ENCODE data around the gene RAD51AP2. TPM values are rescaled to one million over a fixed set of nuclear protein-coding genes. Genes with fewer than 3 reads are reported as not detected.

RAD51AP2 gene
- total and polyA plus RNA-seq, 7 experiments from 2014 or later, result not detected

- Mint-ChIP-seq H3K36me3 (no peaks in the 10 kb centered on the region), H3K9me3 (peaks cover 0 to 9% (median 0%) of the 10 kb centered on the region in 11 donors), H3K4me1 (no peaks in the 10 kb centered on the region), H3K27me3 (peaks cover 25 to 43% (median 35%) of the 10 kb centered on the region in 5 donors), H3K4me3 (no peak overlapping the region), H3K27ac (no peak overlapping the region)
- no peak for DNase-seq
- Histone ChIP-seq H3K27ac (ENCODE audit: low read depth, low read length) (no peak overlapping the region), H3K9me3 (ENCODE audit: control insufficient read depth in 2 of 3, low read length in 3 of 3) (no peaks in the 10 kb centered on the region), H3K4me3 (ENCODE audit: low read length) (no peak overlapping the region), H3K27me3 (ENCODE audit: control insufficient read depth in 2 of 2, insufficient read depth in 2 of 2, low read length in 2 of 2) (no peaks in the 10 kb centered on the region), H3K4me1 (ENCODE audit: control insufficient read depth in 2 of 2, insufficient read depth in 2 of 2, low read length in 2 of 2) (no peaks in the 10 kb centered on the region), H3K36me3 (ENCODE audit: control insufficient read depth in 2 of 3, insufficient read depth in 3 of 3, low read length in 3 of 3) (no peaks in the 10 kb centered on the region)
- intact Hi-C loops (cut with micrococcal nuclease), result no loop called here
- POLR2A ChIA-PET, result no interaction called here
- CTCF ChIA-PET, result no interaction called here
- no peak for ATAC-seq
Observed at GRCh38 chr2:17547737-17548136, 29.5 kb upstream of the RAD51AP2 start.

GRCh38 chr2:17547237-17547636 lies 29.0 kb upstream of the RAD51AP2 start:
- H3K4me3 Mint-ChIP-seq, result no peak overlapping the region
- H3K4me1 Mint-ChIP-seq, result no peaks in the 10 kb centered on the region
- Histone ChIP-seq H3K4me3 (ENCODE audit: low read length) (no peak overlapping the region), H3K27ac (ENCODE audit: low read depth, low read length) (no peak overlapping the region), H3K27me3 (ENCODE audit: control insufficient read depth in 2 of 2, insufficient read depth in 2 of 2, low read length in 2 of 2) (no peaks in the 10 kb centered on the region), H3K36me3 (ENCODE audit: control insufficient read depth in 2 of 3, insufficient read depth in 3 of 3, low read length in 3 of 3) (no peaks in the 10 kb centered on the region), H3K9me3 (ENCODE audit: control insufficient read depth in 2 of 3, low read length in 3 of 3) (no peaks in the 10 kb centered on the region), H3K4me1 (ENCODE audit: control insufficient read depth in 2 of 2, insufficient read depth in 2 of 2, low read length in 2 of 2) (no peaks in the 10 kb centered on the region)
- ATAC-seq (no peak), DNase-seq (no peak)
- ChIA-PET POLR2A (interaction anchor here (0.5 kb wide), 1 partner anchor 77 kb away, joined by 3 read pairs; no protein-coding TSS in a partner anchor), CTCF (no interaction called here)
- no peak overlapping the region for H3K27ac Mint-ChIP-seq
- intact Hi-C loops (cut with micrococcal nuclease), result no loop called here
- peaks cover 0 to 9% (median 0%) of the 10 kb centered on the region in 11 donors for H3K9me3 Mint-ChIP-seq
- H3K36me3 Mint-ChIP-seq, result no peaks in the 10 kb centered on the region
- H3K27me3 Mint-ChIP-seq, result peaks cover 28 to 46% (median 38%) of the 10 kb centered on the region in 5 donors

- intact Hi-C loops (cut with micrococcal nuclease), result no loop called here
- Histone ChIP-seq H3K36me3 (ENCODE audit: control insufficient read depth in 2 of 3, insufficient read depth in 3 of 3, low read length in 3 of 3) (no peaks in the 10 kb centered on the region), H3K4me3 (ENCODE audit: low read length) (no peak overlapping the region), H3K9me3 (ENCODE audit: control insufficient read depth in 2 of 3, low read length in 3 of 3) (no peaks in the 10 kb centered on the region), H3K4me1 (ENCODE audit: control insufficient read depth in 2 of 2, insufficient read depth in 2 of 2, low read length in 2 of 2) (no peaks in the 10 kb centered on the region), H3K27ac (ENCODE audit: low read depth, low read length) (no peak overlapping the region), H3K27me3 (ENCODE audit: control insufficient read depth in 2 of 2, insufficient read depth in 2 of 2, low read length in 2 of 2) (no peaks in the 10 kb centered on the region)
- no peak overlapping the region for H3K4me3 Mint-ChIP-seq
- H3K36me3 Mint-ChIP-seq, result peaks cover 0 to 4% (median 0%) of the 10 kb centered on the region in 5 donors
- POLR2A ChIA-PET, result no interaction called here
- DNase-seq (no peak), ATAC-seq (no peak)
- peaks cover 0 to 3% (median 0%) of the 10 kb centered on the region in 7 donors for H3K4me1 Mint-ChIP-seq
- no peak overlapping the region for H3K27ac Mint-ChIP-seq
- CTCF ChIA-PET, result no interaction called here
- peaks cover 39 to 54% (median 47%) of the 10 kb centered on the region in 5 donors for H3K27me3 Mint-ChIP-seq
- peaks cover 0 to 16% (median 4%) of the 10 kb centered on the region in 11 donors for H3K9me3 Mint-ChIP-seq
Observed at GRCh38 chr2:17545680-17546613, 27.7 kb upstream of the RAD51AP2 start.

GRCh38 chr2:17544256-17544655 lies 26.0 kb upstream of the RAD51AP2 start:
- H3K9me3 Mint-ChIP-seq, result peaks cover 0 to 16% (median 5%) of the 10 kb centered on the region in 11 donors
- no peaks in the 10 kb centered on the region for H3K36me3 ChIP-seq (ENCODE audit: control insufficient read depth in 2 of 3, insufficient read depth in 3 of 3, low read length in 3 of 3)
- peaks cover 54 to 65% (median 57%) of the 10 kb centered on the region in 5 donors for H3K27me3 Mint-ChIP-seq
- H3K4me1 ChIP-seq (ENCODE audit: control insufficient read depth in 2 of 2, insufficient read depth in 2 of 2, low read length in 2 of 2), result no peaks in the 10 kb centered on the region
- DNase-seq, result no peak
- no peak overlapping the region for H3K27ac ChIP-seq (ENCODE audit: low read depth, low read length)
- peaks cover 0 to 8% (median 0%) of the 10 kb centered on the region in 7 donors for H3K4me1 Mint-ChIP-seq
- peaks cover 0 to 2% of the 10 kb centered on the region in 2 donors for H3K27me3 ChIP-seq (ENCODE audit: control insufficient read depth in 2 of 2, insufficient read depth in 2 of 2, low read length in 2 of 2)
- ChIA-PET CTCF (no interaction called here), POLR2A (no interaction called here)
- intact Hi-C loops (cut with micrococcal nuclease), result no loop called here
- no peak overlapping the region for H3K4me3 ChIP-seq (ENCODE audit: low read length)
- no peak overlapping the region for H3K27ac Mint-ChIP-seq
- no peak for ATAC-seq
- peaks cover 0 to 7% (median 0%) of the 10 kb centered on the region in 5 donors for H3K36me3 Mint-ChIP-seq
- H3K9me3 ChIP-seq (ENCODE audit: control insufficient read depth in 2 of 3, low read length in 3 of 3), result no peaks in the 10 kb centered on the region
- H3K4me3 Mint-ChIP-seq, result no peak overlapping the region

- Mint-ChIP-seq H3K27ac (no peak overlapping the region), H3K4me1 (peaks cover 0 to 8% (median 0%) of the 10 kb centered on the region in 7 donors), H3K9me3 (peaks cover 0 to 16% (median 5%) of the 10 kb centered on the region in 11 donors), H3K27me3 (peaks cover 53 to 63% (median 57%) of the 10 kb centered on the region in 5 donors), H3K4me3 (no peak overlapping the region), H3K36me3 (peaks cover 0 to 7% (median 0%) of the 10 kb centered on the region in 5 donors)
- Histone ChIP-seq H3K27me3 (ENCODE audit: control insufficient read depth in 2 of 2, insufficient read depth in 2 of 2, low read length in 2 of 2) (peaks cover 0 to 3% of the 10 kb centered on the region in 2 donors), H3K36me3 (ENCODE audit: control insufficient read depth in 2 of 3, insufficient read depth in 3 of 3, low read length in 3 of 3) (no peaks in the 10 kb centered on the region), H3K9me3 (ENCODE audit: control insufficient read depth in 2 of 3, low read length in 3 of 3) (no peaks in the 10 kb centered on the region), H3K4me1 (ENCODE audit: control insufficient read depth in 2 of 2, insufficient read depth in 2 of 2, low read length in 2 of 2) (no peaks in the 10 kb centered on the region), H3K27ac (ENCODE audit: low read depth, low read length) (no peak overlapping the region), H3K4me3 (ENCODE audit: low read length) (no peak overlapping the region)
- ChIA-PET CTCF (no interaction called here), POLR2A (no interaction called here)
- intact Hi-C loops (cut with micrococcal nuclease), result no loop called here
- no peak for ATAC-seq
- no peak for DNase-seq
Observed at GRCh38 chr2:17543848-17544247, 25.6 kb upstream of the RAD51AP2 start.

- POLR2A ChIA-PET, result no interaction called here
- Histone ChIP-seq H3K4me3 (ENCODE audit: low read length) (no peak overlapping the region), H3K9me3 (ENCODE audit: control insufficient read depth in 2 of 3, low read length in 3 of 3) (no peaks in the 10 kb centered on the region), H3K27ac (ENCODE audit: low read depth, low read length) (no peak overlapping the region), H3K27me3 (ENCODE audit: control insufficient read depth in 2 of 2, insufficient read depth in 2 of 2, low read length in 2 of 2) (peaks cover 0 to 6% of the 10 kb centered on the region in 2 donors), H3K4me1 (ENCODE audit: control insufficient read depth in 2 of 2, insufficient read depth in 2 of 2, low read length in 2 of 2) (no peaks in the 10 kb centered on the region), H3K36me3 (ENCODE audit: control insufficient read depth in 2 of 3, insufficient read depth in 3 of 3, low read length in 3 of 3) (no peaks in the 10 kb centered on the region)
- CTCF ChIA-PET, result no interaction called here
- intact Hi-C loops (cut with micrococcal nuclease), result no loop called here
- Mint-ChIP-seq H3K9me3 (peaks cover 0 to 20% (median 5%) of the 10 kb centered on the region in 11 donors), H3K27ac (no peak overlapping the region), H3K4me3 (no peak overlapping the region), H3K27me3 (peaks cover 53 to 62% (median 54%) of the 10 kb centered on the region in 5 donors), H3K36me3 (peaks cover 0 to 7% (median 0%) of the 10 kb centered on the region in 5 donors), H3K4me1 (peaks cover 0 to 12% (median 4%) of the 10 kb centered on the region in 7 donors)
- ATAC-seq (no peak), DNase-seq (no peak)
Observed at GRCh38 chr2:17543131-17543660, 25.0 kb upstream of the RAD51AP2 start.

Data from naive thymus-derived CD4-positive, alpha-beta T cell (primary cell).